HUDEP-2 (cell line): ENCODE results near the gene POU2AF2.
"Not testable (repeated sequence)": the region's sequence is repeated elsewhere in the genome, so short reads cannot be mapped to it uniquely, and the experiment has no call there.

Experiments used
- DNase-seq, 76 experiments: peaks; one replicate each; lab custom pipeline; 2025; ENCODE audit not compliant: unreplicated experiment in 76 of 76; lab: John Stamatoyannopoulos, UW

POU2AF2 gene

DNA sequence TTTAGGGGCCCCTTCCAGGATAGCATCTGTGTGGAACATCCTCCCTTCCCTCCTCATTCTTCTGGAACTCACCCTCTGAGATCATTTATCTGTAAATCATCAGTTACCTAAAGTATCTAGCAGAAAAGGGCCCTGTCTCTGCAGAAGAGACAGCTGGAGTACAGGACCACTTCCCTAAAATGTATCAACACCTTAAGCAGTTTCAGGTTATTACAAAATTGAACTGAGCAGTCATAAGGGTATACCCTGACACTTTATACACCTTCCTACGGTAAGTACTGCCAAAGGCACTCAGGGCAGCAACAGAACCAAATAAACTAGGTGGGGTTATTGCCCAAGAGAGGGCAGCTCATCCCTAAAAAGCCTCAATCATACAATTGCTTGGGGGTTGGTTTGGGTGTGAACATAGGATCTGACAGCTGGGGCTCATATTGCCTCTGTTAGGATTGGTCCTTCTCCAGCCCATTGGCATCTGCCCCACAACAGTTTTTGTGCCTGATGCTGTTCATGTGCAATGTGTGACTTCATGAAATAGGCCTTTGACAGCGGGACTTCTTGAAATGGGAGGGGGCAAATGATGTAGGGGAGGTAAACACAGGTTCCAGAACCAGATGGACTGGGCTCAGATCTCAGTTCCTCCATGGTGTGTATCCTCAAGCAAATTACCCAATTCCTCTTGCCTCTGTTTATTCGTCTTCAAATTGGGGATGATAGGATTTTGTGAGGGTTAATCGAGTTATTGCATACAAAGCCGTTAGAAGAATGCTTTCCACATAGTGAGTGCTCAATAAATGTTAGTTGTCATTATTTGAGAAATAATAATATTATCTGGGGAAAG is 55.7 kb downstream of the POU2AF2 start:
- no peak for DNase-seq

DNA sequence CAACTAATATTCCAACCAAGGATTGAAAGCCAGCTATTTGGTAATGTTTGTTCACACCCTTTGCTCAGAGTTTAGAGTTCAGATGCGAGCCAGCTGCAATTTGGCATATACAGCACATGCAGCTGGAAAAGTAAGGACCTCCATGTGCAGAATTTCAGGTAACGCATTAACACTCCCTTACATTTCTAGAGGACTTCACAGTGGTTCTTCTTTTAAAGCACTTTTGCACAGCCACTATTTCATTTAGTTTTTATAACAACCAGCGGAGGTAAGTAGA is 56.3 kb downstream of the POU2AF2 start:
- no peak for DNase-seq

DNA sequence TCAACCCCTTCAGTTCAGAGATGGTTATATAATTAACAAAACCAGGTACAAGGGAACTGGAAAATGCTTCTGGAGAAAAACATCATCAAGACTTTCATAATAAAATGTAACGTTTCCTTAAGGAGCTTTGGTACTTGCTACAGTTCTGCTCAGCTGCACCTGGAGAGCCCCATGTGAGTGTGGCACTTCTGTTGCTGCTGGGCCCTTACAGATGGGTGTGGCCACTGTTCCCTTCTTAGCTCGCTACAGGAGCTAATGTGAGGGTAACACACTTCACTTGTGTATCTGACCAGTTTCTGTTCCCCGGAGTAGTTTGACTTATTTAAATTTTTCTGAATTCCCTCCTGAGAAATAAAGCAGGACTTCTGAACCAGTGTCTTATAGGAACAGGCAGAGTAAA is 56.8 kb downstream of the POU2AF2 start:
- DNase-seq, result no peak

DNA sequence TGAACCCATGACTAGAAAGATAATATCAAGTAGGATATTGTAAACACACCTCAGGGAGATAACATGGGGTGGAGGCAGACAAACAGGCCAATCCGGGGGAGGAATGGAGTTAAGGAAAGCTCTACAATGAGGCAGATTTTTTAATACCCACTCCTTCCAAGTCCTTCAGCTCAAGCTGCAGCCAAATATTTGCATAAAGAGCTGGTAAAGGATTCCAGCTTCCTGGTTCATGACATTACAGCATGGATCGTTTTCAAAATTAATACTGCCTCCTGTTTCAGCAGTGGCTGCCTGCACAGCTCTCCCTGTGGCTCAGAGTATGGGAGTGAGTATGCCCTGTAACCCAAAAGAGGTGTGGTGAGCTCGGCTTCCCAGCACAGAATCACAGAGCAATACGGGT is 57.9 kb downstream of the POU2AF2 start:
- DNase-seq, result no peak

DNA sequence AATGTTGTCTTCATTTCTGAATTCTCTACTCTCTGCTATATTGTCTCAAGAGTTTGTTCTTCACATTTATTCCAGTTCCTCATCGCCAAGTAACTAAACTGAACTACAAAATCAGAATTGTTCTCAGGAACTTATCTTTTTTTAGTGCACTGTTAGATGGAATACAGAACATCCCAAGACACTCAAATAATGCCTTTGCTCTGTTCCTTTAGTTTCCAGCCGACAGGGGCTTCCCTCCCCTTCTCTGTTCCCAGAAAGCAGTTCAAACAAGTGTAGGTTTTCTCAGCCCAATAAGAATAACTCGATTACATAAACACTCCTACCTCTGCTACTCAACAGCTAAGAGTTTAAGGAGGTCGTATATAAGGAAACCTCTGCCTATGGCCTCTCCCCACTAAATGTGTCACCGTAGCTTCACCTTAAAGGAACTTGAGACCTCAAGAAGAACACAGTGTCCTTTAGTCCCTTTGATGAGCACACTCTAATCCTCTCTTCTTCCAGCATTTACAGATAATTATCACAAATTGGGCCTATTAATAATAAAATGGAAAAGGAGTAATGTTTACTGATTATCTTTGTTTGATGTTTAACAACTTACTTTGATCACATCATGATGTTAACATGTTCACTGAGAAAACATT is 59.8 kb downstream of the POU2AF2 start:
- DNase-seq, result no peak

DNA sequence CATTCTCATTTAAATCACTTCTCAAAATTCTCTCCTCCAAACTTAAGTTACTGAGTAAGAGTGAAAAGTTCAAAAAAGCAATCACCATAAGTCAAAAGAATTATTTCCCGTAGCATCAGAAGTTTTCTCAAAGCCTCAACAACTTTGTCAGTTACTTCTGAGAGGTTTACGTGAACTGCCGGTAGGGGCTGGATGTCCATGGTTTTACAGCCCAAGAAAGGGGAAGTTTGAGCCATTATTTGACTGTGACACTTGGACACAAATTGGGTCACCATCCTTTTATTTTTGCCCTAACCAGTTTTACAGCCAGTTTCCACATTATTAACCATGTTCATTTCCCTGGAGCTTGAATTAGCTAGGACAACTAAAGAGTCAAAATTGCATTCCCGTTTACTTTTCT is 60.4 kb downstream of the POU2AF2 start:
- no peak for DNase-seq

DNA sequence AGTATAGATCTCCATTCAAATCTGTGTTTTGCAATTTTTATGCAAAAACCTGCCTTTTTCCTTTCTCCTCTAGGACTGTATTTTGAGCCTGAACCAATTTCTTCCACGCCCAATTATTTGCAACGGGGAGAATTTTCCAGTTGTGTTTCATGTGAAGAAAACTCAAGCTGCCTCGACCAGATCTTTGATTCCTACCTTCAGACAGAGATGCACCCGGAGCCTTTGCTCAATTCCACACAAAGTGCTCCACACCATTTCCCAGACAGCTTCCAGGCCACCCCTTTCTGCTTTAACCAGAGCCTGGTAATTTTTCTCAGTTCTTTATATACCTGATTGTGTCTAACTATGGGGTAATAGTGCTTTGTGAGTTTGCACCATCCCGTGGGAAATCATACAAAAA is 60.8 kb downstream of the POU2AF2 start:
- DNase-seq, result no peak

DNA sequence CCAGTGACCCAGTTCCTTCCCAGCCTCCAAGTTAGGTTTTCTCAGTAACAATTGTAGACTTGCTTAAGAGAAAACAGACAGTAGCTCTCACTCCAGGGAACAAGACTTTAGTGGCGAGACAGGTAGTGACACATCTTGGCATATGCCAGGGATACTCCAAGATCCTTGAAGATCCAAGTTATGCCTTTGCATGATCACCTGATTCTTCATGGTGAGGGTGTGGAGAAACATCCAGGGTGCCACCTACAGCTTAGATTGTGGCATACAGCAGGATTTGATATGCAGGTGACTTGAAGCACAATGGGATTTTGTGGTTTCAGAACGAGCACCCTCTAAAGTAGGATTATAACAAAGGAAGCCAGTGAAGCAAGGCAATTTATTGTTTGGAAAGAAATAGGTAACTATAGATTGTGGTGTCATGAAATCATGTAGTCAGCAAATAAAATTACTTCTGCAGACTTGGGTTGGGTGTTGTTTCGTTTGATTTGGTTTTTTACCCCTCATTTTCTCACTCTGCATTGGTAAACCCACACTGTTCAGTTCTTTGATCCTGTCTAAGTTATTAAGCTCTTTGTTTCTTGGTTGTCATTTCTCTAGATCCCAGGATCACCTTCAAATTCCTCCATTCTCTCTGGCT is 62.1 kb downstream of the POU2AF2 start:
- no peak for DNase-seq

DNA sequence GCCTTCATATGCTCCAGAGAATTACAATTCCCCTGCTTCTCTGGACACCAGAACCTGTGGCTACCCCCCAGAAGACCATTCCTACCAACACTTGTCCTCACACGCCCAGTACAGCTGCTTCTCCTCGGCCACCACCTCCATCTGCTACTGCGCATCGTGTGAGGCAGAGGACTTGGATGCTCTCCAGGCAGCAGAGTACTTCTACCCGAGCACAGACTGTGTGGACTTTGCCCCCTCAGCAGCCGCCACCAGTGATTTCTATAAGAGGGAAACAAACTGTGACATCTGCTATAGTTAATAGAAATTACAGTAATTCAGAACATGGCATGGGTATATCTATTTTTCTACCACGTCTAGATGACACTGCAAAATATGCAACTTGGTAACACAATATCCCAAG is 62.6 kb downstream of the POU2AF2 start:
- DNase-seq, result no peak

DNA sequence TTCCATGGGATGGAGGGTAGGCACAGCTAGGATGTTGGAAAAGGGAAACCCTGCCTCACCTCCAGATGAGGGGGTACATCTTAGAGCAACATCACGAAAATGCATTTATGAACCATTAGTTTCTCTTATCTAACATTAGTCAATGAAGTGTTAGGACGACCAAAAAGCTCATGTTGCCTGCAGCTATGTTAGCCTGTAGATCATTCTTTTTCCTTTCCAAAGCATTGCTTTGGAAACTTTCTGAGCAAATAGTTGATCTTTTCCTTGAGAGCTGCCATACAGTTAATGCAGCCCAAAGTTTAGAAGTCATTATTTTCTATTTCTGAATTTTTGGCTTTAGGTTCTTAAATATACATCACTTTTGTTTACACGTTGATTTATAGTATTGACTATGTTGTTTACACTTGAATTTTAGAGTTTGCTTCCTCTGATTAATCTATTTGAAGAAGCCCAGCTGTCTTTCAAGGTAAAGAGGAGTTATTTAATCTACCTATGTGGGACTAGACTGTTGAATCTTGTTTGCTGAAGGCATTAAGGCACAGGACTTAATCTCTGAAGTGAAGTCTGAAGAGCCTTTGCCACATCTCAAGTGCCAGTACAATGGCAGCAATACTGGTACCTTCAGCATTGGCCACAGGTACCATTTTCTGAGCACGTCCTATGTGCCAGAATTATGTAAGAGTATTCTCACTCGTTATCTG is 63.8 kb downstream of the POU2AF2 start:
- no peak for DNase-seq

DNA sequence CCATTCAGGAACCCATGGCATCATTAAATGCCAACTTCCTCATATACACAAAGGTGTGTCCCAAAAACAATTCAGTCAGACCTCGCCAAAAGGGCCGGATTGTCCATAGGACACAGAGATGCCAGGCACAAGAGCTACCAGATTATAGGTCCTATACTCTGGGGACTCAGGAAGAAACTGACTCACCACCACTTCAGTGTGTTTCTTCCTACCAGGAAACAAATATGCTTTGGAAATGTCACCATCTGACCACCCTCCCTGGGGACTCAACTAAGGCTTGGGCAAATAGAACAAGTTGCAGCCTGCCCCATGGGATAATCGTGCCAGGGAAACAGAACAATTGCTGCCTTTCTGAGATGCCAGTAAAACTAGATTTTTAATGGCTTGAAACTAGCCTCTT is 64.6 kb downstream of the POU2AF2 start:
- DNase-seq, result no peak

DNA sequence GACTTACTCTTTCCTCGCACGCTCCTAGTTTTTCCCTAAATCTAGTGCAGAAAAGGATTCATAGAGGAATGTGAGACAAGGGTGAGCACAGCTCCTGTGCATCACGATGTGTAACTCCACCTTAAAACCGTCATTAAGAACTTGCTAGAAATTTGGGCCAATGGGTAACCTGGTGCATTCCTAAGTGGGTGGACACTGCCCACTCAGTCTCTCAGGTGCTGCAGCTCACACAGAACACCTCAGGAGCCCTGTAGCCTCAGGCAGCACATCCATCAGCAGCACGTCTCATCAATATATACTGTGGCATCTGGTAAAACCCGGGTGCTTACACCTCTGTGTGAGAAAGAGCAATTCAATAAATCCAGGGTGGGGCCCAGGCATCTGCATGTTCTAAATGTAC is 65.2 kb downstream of the POU2AF2 start:
- no peak for DNase-seq

DNA sequence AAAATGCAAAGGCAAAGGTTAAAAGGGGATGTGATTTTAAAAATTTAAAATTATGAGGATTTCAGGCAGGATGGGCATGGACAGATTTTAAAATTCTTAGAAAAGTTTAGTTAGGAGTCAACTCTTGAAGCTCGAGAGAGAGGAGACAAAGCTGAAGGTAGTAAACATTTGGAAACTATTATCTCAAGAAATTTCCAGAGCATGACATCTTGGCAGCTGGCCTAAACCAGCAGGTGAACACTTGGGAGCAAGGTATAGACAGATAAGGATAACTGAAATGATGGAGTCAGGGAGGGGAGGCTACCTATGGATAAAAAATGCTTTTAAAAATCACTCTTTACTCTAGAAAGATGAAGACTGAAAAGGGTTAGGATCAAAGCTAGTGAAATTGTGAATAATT is 66.6 kb downstream of the POU2AF2 start:
- DNase-seq, result no peak

DNA sequence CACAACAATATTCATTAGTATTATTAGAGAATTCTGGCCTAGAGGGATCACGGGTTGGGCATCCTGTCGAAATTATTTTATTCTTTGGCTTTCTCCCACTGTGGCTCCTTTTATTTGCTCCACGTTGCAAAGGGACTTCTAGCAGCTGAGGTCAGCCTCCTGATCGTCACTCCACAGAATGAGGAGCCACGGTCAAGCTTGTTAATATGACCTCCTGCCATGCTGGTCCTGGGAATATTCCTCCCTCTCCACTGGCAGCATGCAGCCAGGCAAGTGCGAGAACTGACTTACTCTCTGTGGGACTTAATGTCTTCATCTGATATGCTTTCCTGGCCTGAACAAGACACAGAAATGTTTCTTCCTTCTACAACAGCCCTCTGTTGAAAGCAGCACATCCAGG is 73.8 kb downstream of the POU2AF2 start:
- no peak for DNase-seq

DNA sequence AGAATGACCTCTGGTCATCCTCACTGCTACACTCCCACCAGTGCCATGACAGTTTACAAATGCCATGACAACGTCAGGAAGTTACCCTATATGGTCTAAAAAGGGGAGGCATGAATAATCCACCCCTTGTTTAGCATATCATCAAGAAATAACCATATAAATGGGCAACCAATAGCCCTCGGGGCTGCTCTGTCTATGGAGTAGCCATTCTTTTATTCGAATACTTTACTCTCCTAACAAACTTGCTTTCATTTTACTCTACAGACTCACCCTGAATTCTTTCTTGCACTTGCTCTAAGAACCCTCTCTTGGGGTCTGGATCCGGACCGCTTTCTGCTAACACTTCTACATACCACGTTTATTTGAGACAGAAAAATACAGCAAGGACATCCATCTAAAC is 74.7 kb downstream of the POU2AF2 start:
- DNase-seq, result not testable (repeated sequence)

DNA sequence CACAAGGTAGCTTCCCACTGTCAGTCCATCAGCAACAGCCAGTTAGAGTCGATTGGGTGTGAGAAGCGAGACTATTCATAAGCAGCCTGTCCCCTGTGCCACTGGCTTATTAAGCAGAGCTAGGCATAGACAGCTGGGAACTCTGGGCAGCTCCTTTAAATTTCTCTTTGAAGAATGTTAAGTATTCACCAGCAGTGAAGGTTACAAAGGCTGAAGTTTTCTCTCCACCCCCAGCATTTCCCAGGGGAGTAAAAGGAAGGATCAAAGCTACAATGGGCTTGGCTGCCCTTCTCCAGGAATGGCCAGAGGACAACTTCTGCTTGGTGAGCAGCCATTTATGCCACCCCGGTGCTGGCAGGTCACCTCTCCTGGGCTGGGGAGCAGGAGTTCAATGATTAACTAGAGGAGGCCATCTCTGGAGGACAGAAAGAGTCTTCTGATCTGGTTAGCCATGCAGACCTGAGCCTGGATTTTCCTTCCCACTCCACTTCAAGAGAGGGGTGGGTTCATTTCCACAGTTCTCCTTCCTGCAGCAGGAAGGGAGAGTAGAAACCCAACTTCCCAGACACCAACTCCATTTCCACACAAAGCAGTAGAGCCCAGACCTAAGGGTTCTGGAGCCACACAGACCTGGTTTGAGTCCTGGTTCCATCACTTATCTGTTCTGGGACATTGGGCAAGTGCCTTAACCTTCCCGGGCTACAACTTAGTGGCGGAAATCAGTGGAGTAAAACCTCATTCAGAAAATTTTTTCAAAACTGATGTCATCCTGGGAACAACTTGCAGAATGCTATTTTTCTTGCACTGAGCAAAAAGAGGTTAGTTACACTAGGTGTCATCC is 75.4 kb downstream of the POU2AF2 start:
- no peak for DNase-seq

DNA sequence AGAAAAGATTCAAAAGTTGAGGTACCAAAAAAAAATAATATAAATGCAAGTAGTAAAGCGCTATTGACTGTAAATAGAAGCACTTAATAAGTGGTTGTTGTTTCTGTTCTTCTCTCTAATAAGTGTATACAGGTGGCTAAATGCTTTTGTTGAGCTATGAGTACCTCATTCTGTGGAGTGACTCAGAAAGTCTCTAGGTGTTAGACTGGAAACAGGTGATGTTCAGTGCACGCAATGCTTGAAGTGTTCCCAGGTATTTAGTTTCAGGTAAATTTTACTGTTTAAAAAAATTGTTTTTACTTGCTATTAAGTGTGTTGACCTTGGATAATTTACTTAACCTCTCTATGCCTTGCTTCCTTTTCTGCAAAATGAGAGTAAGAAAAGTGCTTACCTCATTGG is 77.0 kb downstream of the POU2AF2 start:
- DNase-seq, result no peak

DNA sequence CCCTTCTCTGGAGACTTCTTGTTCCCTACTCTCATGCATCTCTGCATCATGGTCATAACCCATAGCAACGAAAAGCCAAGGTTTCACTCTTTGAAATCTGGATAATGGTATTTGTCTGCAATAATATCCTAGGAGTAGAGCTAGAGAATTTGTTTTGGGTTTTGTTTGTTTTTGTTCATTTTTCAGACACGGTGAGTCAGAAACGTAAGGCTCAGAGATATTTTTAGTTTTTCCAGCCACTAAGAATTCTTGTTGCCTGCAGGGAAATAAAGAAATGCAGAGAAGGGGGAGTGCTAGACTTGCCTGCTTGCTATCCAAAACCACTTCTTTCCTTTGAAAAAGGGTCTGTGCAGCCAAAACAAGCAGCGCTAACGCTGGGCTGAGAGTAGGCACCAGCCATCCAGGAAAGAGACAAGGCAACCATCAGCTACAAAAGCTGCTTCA is 78.8 kb downstream of the POU2AF2 start:
- DNase-seq, result no peak

DNA sequence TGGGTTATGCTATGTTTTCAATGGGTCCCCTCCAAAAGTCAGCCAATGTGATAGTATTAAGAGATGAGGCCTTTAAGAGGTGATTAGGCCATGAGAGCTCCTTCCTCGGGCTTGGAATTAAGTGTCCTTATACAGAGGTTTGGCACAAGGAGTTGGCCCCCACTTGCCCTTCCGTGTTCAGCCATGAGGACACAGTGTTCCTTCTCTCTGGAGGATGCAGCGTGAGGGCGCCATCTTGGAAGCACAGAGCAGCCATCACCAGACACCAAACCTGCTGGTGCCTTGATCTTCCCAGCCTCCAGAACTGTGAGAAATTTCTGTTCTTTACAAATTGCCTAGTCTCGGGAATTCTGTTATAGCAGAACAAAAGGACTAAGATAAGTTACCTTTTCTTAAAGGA is 79.7 kb downstream of the POU2AF2 start:
- no peak for DNase-seq

DNA sequence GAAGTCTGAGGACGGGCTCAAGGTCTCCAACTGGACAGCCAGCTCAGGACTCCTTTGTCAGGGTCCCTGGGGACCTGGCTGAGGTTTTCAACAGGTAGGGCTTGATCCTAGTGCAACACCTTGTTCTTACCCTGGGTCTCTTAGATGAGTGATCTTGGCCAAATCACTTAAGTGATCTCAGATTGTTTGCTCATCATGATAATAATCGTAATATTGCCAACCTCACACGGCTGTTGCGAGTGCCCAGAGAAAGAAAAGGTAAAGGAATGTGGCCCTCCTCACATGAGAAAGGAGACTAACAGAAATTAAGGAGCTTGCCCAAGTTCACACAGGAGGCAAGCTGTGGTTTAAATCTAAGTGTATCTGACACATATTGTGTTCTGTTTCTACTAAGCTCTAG is 81.3 kb downstream of the POU2AF2 start:
- DNase-seq, result no peak
